ENCODE measurements around the gene TDRD15. TPM values are rescaled to one million over a fixed set of nuclear protein-coding genes. Genes with fewer than 3 reads are reported as not detected.

TDRD15 gene
- total and polyA plus RNA-seq, 2 donors (not counting 3 experiments of a cell fraction or from before 2014, with no cell fraction given), result not detected

DNA sequence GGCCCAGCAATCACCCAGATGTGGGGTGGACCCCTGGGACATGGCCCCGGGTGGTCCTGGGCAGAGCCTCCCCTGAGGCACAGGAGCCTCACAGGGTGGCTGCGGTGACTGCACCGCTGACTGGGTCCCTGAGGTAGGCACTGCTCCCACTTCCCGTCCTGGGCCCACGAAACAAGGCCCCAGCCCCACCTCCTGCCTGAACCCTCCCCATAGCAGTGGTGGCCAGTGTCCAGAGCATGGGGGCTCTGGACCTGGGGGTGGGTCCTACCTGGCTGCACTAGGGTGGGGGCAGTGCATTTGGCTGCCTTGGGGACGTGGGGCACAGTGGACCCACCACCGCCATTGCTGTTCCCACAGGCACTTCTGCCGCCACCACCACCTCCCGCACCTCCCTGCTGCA, 39.4 kb downstream of the TDRD15 start:
- POLR2A ChIA-PET, result no interaction called here
- Histone ChIP-seq H3K4me1 (ENCODE audit: control insufficient read depth, extremely low read depth, insufficient read depth, low read length) (no peaks in the 10 kb centered on the region), H3K27ac (ENCODE audit: insufficient read depth, low read depth, low read length) (no peak overlapping the region), H4K20me1 (replicated peaks; ENCODE audit: control insufficient read depth, extremely low read depth, insufficient read depth, low read length) (no peaks in the 10 kb centered on the region), H3K36me3 (ENCODE audit: control insufficient read depth in 2 of 2, extremely low read depth in 1 of 2, insufficient read depth in 2 of 2, low read length in 2 of 2) (no peaks in the 10 kb centered on the region), H3K9me1 (replicated peaks; ENCODE audit: control insufficient read depth, extremely low read depth, insufficient read depth, low read length) (no peaks in the 10 kb centered on the region), H3K79me2 (ENCODE audit: control insufficient read depth, insufficient read depth, low read length) (no peaks in the 10 kb centered on the region), H3K9ac (replicated peaks; ENCODE audit: extremely low read depth, insufficient read depth, low read length) (no peak overlapping the region), H3K27me3 (ENCODE audit: control insufficient read depth in 2 of 2, insufficient read depth in 2 of 2, low read length in 2 of 2) (no peaks in the 10 kb centered on the region), H3K9me3 (replicated peaks; ENCODE audit: control insufficient read depth, insufficient read depth, low read length) (no peaks in the 10 kb centered on the region), H3K4me3 (replicated peaks in 1 of 3; ENCODE audit: insufficient read depth in 1 of 3, low read depth in 1 of 3, low read length in 3 of 3) (no peak overlapping the region), H3K4me2 (ENCODE audit: insufficient read depth, low read length) (no peak overlapping the region), H2AFZ (ENCODE audit: low read depth, low read length) (no peak overlapping the region)
- no TSS peak for BruUV-seq (replicated peaks)
- FAIRE-seq, result no peak
- no peak for DNase-seq (ENCODE audit: low read depth, low spot score)
- CTCF ChIA-PET, result no interaction called here
- dilution Hi-C loops (cut with MboI; ENCODE audit: extremely low pct_ligation_motif_present, low sequenced_read_pairs) (no loop called here), intact Hi-C loops (cut with micrococcal nuclease) (no loop called here)
- TF ChIP-seq MAX (IDR thresholded peaks at IDR 0.05; ENCODE audit: insufficient read depth, insufficient read length) (no peak), POLR2A (IDR thresholded peaks at IDR 0.05; ENCODE audit: low read depth, low read length) (no peak), FOS (IDR thresholded peaks at IDR 0.05; ENCODE audit: borderline replicate concordance, insufficient read depth, low read length) (no peak), POLR2AphosphoS5 (IDR thresholded peaks at IDR 0.05; ENCODE audit: insufficient read depth, low read depth, low read length) (no peak), CTCF (IDR thresholded peaks at IDR 0.05; ENCODE audit: extremely low read depth in 1 of 2, insufficient read depth in 1 of 2, low read depth in 1 of 2, low read length in 2 of 2) (no peak), GATA2 (IDR thresholded peaks at IDR 0.05; ENCODE audit: insufficient read depth, insufficient read length, low read depth, low read length) (no peak), JUN (IDR thresholded peaks at IDR 0.05; ENCODE audit: borderline replicate concordance, insufficient read depth, insufficient read length, low read depth) (no peak)
